GM19467 (cell line): Measurements from ENCODE around the gene HOTAIR.

Source experiments
- ATAC-seq: cut with Tn5 transposase; IDR thresholded peaks from one replicate; pipeline ENCODE4 v1.9.1; 2021; ENCODE audit warnings: mild to moderate bottlenecking, moderate library complexity; ENCODE audit not compliant: unreplicated experiment

Gene HOTAIR

GRCh38 chr12:53950437-53950773, 24.3 kb downstream of the HOTAIR start:
- ATAC-seq: no peak

GRCh38 chr12:53949631-53950436, 24.9 kb downstream of the HOTAIR start:
- no peak for ATAC-seq

GRCh38 chr12:53948650-53949593, 25.8 kb downstream of the HOTAIR start:
- no peak for ATAC-seq

- no peak for ATAC-seq
These were observed 27.0 kb downstream of the HOTAIR start for GRCh38 chr12:53947743-53948142.

GRCh38 chr12:53944907-53945847, 29.6 kb downstream of the HOTAIR start:
- ATAC-seq: no peak

GRCh38 chr12:53944209-53944608, 30.5 kb downstream of the HOTAIR start:
- no peak for ATAC-seq

- no peak for ATAC-seq
These were observed 32.2 kb downstream of the HOTAIR start for GRCh38 chr12:53942467-53942997.

GRCh38 chr12:53941750-53942149, 33.0 kb downstream of the HOTAIR start:
- no peak for ATAC-seq

GRCh38 chr12:53941187-53941586, 33.6 kb downstream of the HOTAIR start:
- ATAC-seq: no peak

GRCh38 chr12:53940443-53941014, 34.2 kb downstream of the HOTAIR start:
- no peak for ATAC-seq

GRCh38 chr12:53939141-53940108, 35.3 kb downstream of the HOTAIR start:
- ATAC-seq: no peak

- no peak for ATAC-seq
These were observed 36.2 kb downstream of the HOTAIR start, which contains the start of gene HOXC13 for GRCh38 chr12:53938326-53939140. TSS of gene HOXC13 (plus strand) at chr12:53938831. CDS start at chr12:53938907, 76 bp downstream.

GRCh38 chr12:53937596-53938325, 37.0 kb downstream of the HOTAIR start:
- ATAC-seq: no peak

- no peak for ATAC-seq
These were observed 37.7 kb downstream of the HOTAIR start for GRCh38 chr12:53937099-53937498.

GRCh38 chr12:53935383-53936341, 39.1 kb downstream of the HOTAIR start:
- ATAC-seq: no peak

GRCh38 chr12:53932915-53933314, 41.8 kb downstream of the HOTAIR start:
- ATAC-seq: no peak
